HG03108 (cell line): ENCODE data around the gene FSTL4.
"Not testable (repeated sequence)": the region's sequence is repeated elsewhere in the genome, so short reads cannot be mapped to it uniquely, and the experiment has no call there.

Source experiments
- ATAC-seq: cut with Tn5 transposase; IDR thresholded peaks from one replicate; pipeline ENCODE4 v1.9.1; 2021; ENCODE audit warnings: moderate library complexity; ENCODE audit not compliant: unreplicated experiment

FSTL4 gene

DNA sequence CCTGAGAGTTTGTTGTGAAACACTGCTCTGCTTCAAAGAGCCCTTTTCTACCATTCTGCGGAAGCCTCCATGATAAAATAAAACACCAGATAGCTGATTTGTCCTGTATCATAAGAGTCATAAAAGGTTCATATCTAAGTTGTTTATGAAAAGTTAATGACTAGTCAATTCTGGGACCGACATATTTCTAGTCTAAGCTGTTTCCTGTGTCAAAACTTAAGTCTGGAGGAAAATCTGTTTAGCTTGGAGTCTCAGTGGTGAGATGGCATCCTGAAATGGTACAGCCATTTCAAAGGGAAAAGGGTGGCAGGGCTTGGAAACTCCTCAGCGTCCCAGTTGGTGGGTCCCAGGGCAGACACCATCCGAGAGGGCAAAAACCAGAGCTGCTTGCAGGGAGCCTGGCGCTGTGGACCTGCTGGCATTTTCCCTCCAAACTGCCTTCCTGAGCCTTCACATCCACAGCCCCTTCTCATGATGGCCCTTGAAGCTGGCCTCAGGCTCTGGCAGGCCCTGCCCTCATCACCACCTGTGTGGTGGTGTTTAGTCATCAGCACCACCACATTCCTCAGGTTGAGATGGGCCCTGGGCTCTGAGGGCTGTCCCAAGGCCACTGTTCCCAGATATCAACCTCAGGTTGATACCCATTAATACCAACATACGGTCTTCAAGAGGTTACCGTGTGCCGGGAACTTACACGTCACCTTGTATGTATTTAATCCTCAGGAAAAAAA is 376.5 kb downstream of the FSTL4 start:
- ATAC-seq, result no peak

DNA sequence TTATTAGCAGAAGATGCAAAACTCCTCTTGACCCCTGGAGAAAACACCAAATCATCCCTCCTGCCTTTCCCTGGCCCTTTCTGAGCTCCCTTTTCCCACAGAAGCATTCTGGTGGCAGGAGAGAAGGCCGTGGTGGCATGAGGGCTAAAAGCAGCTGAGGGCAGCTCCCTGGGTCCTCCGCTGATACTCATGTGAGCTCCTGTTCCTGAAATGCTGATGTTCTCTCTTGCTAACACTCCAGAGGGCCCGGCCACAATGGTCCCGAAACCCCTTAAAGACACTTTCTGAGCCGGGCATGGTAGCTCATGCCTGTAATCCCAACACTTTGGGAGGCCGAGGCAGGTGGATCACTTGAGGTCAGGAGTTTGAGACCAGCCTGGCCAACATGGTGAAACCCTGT is 377.4 kb downstream of the FSTL4 start:
- ATAC-seq, result no peak

DNA sequence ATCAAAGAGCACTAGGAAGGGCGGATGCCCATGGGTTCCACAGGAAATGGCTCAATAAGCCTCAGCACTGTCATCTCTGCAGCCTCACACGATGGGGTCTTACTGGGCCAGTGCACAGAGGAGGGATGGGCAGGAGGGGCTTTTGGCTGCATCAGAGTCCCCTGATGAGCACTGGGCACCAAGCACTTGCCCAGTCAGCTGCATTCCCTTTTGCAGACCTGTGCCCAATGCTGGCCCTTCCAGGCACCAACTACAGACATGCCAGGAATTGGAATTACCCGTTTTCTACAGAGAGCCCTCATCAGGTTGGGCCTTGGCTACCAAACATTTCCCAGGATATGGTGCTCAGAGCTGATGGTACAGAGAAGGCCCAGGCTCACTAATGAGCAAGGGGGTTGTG is 378.1 kb downstream of the FSTL4 start:
- ATAC-seq, result no peak

DNA sequence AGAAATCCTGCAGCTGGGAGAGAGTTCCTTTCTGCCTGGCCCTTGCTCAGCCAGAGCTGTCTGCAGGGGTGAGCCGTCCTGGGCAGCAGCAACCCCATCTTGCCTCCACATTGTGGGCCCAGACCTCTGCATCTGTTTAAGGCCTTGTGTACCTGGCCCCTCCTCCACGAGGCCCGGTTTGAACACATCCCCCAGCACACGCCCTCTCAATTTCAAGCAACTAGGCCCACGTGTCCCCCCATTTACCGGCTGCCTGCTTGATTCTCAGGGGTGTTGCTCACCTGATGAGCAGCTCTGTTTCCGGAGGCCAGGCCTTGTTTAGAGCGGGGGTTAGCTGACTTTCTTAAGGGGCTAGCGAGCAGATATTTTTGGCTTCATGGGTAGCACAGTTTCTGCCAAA is 378.7 kb downstream of the FSTL4 start:
- ATAC-seq, result no peak

DNA sequence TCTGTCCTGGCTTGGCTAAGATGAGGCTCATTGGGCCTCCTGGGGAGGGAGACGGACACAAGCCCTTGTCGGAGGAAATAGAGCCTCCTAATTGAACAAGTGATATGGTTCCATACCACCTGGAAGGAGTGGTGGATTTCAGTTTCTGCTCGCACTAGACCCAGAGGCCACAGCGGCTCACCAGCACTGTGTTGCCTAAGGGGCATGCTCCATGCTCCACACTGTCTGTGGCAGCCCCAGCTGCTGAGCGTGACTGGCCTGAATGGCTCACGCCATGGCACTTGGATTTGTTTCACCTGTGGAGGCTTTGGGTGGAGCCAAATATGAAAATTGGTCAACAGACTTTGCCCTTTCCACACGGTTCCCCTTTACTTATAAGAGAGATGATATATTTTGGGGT is 379.4 kb downstream of the FSTL4 start:
- no peak for ATAC-seq

DNA sequence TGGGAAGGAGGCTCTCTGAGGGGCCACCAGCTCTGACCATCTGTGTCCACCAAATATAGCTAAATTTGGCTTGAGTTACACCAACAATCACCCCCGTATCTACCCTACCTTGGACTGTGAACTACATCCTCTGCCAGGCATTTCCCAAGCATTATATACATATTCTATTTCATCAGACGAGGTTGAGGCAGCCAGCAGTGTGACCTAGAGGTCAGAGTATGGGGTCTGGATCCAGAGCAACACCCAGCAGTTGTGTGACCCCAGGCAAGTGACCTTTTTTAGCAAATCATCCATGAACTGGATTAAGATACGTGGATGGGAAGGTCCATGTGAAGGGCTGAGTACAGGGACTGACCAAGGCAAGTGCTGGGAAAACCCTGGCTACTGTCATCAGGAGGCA is 379.9 kb downstream of the FSTL4 start:
- no peak for ATAC-seq

DNA sequence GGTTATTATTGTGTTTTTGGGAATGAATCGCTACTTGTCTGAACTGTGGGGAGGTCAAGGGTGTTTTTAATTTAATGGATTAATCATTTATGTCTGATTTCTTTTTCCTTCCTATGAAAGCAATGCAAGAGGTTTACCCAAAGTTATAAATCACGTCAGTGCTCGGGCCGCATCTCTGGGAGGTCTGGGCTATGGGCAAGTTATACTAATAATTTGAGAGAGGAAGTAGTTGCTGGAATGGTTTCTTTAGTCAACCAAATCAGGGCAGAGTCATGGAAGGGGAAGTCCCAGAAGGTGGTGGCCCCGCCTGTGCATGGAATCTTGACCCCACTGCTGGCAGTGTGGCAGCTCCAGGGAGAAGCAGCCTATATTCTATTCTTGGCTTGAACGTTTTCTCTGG is 380.3 kb downstream of the FSTL4 start:
- no peak for ATAC-seq

DNA sequence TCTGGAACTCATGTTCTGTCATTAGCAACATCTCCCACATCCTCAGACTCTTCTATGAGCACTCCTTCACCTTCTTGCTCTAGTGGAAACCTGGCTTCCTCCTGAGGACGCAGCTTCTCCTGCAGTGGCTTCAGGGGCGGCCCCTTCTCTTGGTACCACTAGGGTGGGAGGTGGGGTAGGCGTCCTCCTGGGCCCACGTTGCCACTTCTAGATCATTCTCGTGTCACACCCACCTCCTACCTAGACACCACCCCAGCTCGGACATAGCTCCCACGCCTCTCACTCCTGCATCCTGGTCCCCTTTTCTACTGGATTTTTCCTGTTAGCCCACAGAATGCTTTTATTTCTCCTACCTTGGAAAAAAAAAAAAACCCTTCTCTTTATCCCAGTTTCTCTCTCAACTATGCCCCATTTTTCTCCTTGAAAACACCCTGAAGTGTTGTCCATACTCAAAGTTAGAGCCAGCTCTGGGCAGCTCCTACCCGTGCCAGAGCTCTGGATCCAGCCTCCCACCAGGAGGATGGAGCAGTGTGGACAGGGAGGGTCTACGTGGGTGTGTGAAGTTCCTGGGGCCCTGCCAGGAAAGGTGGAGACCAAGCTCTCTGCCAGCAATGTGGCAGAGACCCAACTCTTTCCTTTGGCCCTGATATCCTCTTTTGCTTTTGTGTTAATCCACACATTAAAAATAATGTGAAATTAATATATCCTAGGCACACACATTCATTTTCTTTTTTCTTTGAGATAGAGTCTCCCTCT is 381.3 kb downstream of the FSTL4 start:
- no peak for ATAC-seq

DNA sequence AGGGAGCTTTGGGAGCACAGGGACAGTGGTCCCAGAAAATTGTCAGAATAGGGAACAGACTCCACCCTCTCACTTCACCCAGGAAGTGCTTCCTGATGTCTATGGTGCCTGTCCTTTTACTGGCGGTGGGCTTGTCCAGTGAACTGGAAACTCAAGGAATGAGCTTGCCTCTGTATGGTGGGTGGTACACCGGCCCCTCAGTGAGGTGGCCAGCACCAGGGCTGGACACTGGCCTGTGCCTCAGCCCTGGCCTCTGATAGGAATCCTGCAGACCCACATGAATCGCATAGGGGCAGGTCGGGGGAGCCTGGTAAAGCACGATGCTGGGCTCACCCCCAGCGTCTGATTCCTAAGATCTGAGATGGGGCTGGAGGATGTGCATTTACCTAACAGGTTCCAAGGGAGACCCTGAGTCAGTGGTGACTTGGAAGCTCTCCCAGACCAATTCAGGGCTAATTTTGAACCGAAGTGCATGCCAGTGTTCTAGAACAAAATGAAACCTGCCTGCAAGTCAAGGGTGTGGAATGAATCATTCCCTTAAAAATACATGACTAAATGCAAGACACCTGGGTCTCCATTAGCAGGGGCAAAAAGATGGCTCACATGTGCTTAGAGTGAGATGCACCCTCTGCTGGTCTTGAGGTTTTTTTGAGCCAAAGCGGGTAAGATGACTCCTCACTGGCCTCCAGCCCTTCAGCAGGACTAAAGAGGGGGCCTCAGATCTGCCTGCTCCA is 382.2 kb downstream of the FSTL4 start:
- no peak for ATAC-seq

DNA sequence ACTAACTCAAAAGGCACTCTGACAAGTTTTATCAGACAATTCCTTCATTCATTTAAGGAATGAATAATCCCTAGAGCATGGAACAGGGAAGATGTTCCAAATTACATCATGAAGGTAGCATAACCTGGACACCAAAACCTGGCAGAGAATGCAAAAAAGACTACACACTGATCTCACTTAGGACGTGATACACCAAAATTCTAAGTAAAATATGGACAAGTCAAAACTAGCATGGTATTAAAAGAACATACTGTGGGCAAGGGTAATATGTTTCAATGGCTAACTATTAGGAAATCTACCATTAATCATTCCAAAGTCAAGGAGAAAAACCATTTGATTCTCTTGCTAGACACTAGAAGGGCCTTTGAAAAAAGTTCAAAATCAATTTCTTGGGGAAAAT is 384.0 kb downstream of the FSTL4 start:
- no peak for ATAC-seq

DNA sequence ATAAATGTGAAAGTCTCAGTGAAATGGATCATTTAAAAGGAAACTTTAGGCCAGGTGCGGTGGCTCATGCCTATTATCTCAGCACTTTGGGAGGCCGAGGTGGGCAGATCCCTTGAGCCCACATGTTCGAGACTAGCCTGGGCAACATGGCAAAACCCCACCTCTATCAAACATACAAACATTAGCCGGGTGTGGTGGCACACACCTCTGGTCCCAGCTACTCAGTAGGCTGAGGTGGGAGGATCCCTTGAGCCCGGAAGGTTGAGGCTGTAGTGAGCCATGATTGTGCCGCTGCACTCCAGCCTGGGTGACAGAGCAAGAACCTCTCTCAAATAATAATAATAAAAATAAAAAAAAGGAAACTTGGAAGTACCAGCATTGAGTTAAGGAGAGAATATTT is 384.4 kb downstream of the FSTL4 start:
- ATAC-seq, result no peak

DNA sequence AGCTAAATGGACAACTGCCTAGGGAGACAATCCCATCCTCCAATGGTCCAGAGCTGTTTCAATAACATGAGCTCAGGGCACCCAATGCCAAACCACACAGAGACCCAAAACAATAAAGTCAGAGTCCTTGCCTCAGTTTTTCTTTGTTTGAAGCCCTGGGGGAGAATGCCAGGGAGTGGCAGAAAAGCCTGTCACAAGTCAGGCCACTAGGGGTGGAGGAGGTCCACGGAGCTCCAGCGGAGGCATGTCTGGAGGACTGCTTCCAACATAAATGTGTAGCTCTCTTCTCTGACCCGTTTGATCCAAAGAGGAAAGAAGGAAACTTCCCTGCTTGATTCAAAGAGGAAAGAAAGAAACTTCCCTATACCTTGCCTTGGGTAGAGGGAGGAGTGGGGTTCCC is 385.3 kb downstream of the FSTL4 start:
- no peak for ATAC-seq

DNA sequence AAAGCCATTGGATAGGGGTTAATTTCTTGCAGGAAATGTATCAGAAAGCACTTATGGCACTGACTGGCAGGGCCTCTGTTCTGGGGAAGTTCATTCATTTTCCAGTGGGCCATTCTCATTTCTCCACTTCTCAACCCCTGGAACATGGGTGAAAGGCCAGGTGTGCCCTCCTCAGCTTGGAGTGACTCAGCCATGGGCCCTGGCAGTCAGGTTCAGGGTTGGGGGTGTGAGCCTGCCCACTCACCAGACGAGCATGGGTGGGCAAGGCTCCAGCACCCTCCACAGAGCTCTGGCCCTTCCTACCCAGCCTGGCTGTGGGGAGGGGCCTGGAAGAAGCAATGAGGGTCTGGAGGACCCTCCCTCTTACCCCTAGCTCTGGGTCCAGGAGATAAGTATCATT is 386.2 kb downstream of the FSTL4 start:
- no peak for ATAC-seq

DNA sequence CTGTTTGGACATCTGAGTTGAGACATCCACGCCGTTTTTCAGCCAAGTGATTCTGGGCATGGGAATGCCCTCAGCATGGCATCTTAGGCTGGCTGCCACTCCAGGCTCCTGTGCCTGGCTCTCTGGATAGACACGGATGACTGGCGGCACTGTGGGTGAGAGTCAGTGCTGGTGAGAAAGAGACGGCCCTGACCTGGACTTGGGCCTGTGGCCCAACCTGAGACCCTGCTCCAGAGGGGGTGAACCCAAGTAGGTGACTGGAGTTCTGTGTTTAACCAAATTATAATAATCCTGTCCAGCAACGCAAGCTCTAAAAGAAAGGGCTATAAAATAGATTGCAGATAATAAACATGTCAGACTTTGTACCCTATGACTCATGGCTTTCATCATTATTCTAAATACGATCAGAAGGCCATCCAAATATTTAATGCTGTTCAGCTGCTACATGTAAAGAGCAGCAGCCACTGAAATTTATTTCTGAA is 386.6 kb downstream of the FSTL4 start:
- ATAC-seq, result no peak

DNA sequence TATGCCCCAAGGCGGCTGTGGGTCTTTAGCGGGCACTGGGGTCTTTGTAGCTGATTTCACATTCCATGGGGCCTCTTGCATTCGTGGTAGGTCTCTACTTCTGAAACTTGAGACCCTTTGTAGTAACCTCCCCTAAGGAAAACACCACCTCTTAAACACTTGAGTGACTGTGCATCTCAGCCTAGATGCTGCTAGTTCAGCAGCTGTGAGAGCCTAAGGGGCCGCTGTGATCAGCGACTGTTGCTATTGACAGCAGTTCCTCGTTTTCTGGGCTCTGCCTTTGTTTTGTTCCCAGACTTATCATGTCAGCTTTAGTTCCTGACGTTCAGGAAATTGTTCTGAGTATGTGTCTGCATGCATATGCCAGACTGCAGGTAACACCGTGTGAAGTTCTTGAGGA is 389.4 kb downstream of the FSTL4 start:
- ATAC-seq, result no peak

DNA sequence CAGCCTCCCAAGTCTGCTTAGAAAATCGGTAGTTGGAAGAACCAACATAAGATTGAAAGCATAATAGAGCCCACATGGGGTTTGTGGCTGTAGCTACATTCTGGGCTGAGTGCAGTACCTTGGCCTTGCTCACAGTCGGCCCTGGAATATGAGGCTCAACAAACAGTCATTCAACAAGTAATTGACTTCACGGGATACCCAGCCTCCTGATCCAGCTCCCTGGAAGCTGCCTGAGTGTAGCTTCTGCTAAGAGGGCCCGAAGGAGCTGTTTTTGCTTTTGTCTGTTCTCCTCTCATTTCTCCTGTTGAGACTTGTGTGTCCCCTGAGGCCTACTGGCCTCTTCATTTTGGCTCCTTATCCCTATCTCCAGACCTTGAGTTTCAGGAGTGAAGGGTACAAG is 389.8 kb downstream of the FSTL4 start:
- ATAC-seq, result no peak

DNA sequence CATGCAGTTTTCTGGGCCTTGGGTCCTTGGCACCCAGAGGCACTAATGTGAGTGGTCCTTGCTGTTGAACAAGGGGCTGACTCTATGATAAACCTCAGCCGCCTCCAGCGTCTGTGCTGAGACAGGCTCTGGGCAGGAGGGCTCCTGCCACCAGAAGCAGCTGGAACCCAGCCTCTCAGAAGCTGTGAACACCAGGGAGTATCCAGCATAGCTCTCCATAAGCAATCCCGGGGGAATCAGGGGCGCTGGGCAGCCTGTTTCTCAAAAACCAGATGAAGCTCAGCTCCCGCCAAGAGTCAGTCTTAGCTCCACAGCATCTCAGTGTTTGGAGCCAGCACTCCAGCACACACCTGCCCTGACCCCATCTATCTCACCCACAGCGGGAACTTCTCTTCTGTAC is 390.3 kb downstream of the FSTL4 start:
- no peak for ATAC-seq

DNA sequence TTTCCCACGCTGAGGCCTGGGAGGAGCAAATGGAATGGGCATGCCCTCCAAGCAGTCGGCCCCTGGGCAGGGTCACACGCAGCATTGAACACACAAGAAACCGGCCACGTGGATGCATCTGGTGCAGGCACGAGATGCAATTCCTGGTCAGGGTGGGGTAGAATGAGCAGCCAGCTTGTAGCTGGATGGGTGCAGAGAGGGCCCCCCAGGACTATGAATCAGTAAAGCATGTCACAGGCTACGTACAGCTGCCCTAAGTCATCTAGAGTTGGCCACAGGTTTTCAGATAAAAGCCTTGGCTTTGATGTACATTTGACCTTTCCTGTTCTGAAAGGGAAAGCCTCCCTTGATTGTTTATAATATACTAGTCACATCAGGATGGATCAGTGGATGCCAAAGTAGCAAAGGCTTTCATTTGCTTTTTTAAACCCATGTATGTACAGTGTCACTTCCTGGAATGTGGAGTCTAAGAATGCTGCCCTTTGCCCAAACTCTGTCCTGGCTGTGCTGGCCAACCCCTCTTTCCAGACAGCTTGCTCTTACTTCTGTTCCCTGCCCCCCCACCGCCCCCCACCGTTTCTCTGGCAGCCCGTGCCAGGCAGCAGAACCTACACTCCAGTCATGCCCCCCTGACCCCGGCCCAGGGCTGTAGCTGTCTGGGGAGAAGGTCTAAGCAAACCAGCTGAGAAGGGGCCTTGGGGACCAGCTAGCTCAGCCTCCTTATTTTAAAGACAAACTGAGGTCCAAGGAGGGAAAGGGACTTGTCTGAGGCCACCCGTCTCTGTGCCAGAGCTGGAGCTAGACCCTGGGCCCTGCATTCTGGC is 391.3 kb downstream of the FSTL4 start:
- no peak for ATAC-seq

DNA sequence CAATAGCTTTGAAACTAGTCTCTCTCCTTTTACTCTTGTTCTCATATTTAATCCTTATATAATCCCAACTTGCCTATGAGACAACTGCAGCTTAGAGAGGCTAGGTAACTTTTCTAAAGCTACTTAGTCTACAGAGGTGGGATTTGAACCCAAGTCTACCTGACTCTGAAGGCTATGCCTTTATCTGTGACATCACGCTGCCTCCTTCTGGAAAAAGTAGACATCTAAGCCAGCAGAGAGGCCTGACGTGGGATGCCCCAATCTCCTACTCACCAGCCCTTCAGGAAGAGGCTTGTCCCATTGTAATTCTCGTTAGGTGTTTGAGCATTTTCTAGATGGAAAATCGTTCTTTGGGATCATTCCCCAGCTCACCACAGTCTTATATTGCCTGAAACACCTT is 393.0 kb downstream of the FSTL4 start:
- ATAC-seq, result no peak

DNA sequence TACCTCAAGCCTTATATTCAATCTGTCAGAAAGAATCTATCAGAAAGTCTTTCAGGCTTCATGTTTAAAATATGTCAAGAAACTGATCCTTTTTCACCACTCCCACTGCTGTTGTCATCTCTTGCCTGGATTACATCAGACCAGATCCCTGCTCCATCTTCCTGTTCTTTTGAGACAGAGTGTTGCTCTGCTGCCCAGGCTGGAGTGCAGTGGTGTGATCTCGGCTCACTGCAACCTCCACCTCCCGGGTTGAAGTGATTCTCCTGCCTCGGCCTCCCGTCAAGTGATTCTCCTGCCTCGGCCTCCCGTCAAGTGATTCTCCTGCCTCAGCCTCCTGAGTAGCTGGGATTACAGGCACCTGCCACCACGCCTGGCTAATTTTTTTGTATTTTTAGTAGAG is 396.2 kb downstream of the FSTL4 start:
- not testable (repeated sequence) for ATAC-seq
